NK-92 (cell line): ENCODE measurements around the gene FHOD3.

ENCODE experiments used
- DNase-seq: peaks from one replicate; lab custom pipeline; 2025; ENCODE audit not compliant: unreplicated experiment; lab: John Stamatoyannopoulos, UW

The FHOD3 gene

GRCh38 chr18:36403896-36404820, 106.6 kb downstream of the FHOD3 start:
- DNase-seq: no peak

- no peak for DNase-seq
These were observed 108.1 kb downstream of the FHOD3 start for GRCh38 chr18:36405611-36406010.

- no peak for DNase-seq
These were observed 109.3 kb downstream of the FHOD3 start for GRCh38 chr18:36406805-36407204.

- no peak for DNase-seq
These were observed 111.1 kb downstream of the FHOD3 start for GRCh38 chr18:36408606-36409005.

GRCh38 chr18:36409779-36410178, 112.3 kb downstream of the FHOD3 start:
- no peak for DNase-seq

- no peak for DNase-seq
These were observed 112.8 kb downstream of the FHOD3 start for GRCh38 chr18:36410346-36410745.

GRCh38 chr18:36411745-36412168, 114.2 kb downstream of the FHOD3 start:
- no peak for DNase-seq

- DNase-seq: no peak
These were observed 115.3 kb downstream of the FHOD3 start for GRCh38 chr18:36412778-36413177.

- DNase-seq: no peak
These were observed 117.7 kb downstream of the FHOD3 start for GRCh38 chr18:36415171-36415570.

- DNase-seq: no peak
These were observed 118.1 kb downstream of the FHOD3 start for GRCh38 chr18:36415625-36416024.

GRCh38 chr18:36419188-36419899, 121.8 kb downstream of the FHOD3 start:
- DNase-seq: no peak

GRCh38 chr18:36419900-36420531, 122.5 kb downstream of the FHOD3 start:
- no peak for DNase-seq

GRCh38 chr18:36420826-36421225, 123.3 kb downstream of the FHOD3 start:
- DNase-seq: no peak

- no peak for DNase-seq
These were observed 127.2 kb downstream of the FHOD3 start for GRCh38 chr18:36424741-36425142.

- DNase-seq: no peak
These were observed 129.9 kb downstream of the FHOD3 start for GRCh38 chr18:36427369-36427768.

GRCh38 chr18:36427831-36428230, 130.3 kb downstream of the FHOD3 start:
- DNase-seq: no peak

GRCh38 chr18:36428431-36429029, 131.0 kb downstream of the FHOD3 start:
- DNase-seq: no peak

GRCh38 chr18:36432880-36433555, 135.5 kb downstream of the FHOD3 start:
- no peak for DNase-seq

- no peak for DNase-seq
These were observed 138.9 kb downstream of the FHOD3 start for GRCh38 chr18:36436387-36436786.

- no peak for DNase-seq
These were observed 143.1 kb downstream of the FHOD3 start for GRCh38 chr18:36440614-36441013.
